Stimulated activated CD4-positive, alpha-beta T cell treated with anti-CD3 and anti-CD28 coated beads, Interleukin-2, amount 100 ng/mL, for 4 hours (primary cell): ENCODE measurements around the gene BUD23.
"Not testable (repeated sequence)": the region's sequence is repeated elsewhere in the genome, so short reads cannot be mapped to it uniquely, and the experiment has no call there.

Experiments used
- DNase-seq: peaks from one replicate; pipeline ENCODE4 v3.0.0-alpha.2; 2020; ENCODE audit warnings: low read depth

BUD23 gene

GRCh38 chr7:73668103-73668885 lies 15.1 kb upstream of the BUD23 start:
- DNase-seq = no peak

- no peak for DNase-seq
Measured at GRCh38 chr7:73668886-73669230, 14.5 kb upstream of the BUD23 start.

GRCh38 chr7:73669288-73669701 lies 14.1 kb upstream of the BUD23 start:
- no peak for DNase-seq

GRCh38 chr7:73669858-73670385 lies 13.5 kb upstream of the BUD23 start:
- DNase-seq = no peak

- DNase-seq = no peak
Measured at GRCh38 chr7:73671322-73671661, 12.1 kb upstream of the BUD23 start.

GRCh38 chr7:73671857-73672445 lies 11.4 kb upstream of the BUD23 start:
- no peak for DNase-seq

- DNase-seq = no peak
Measured at GRCh38 chr7:73674468-73675124, 8.8 kb upstream of the BUD23 start.

GRCh38 chr7:73676062-73676461 lies 7.3 kb upstream of the BUD23 start:
- not testable (repeated sequence) for DNase-seq

- DNase-seq = no peak
Measured at GRCh38 chr7:73678862-73679261, 4.5 kb upstream of the BUD23 start.

- no peak for DNase-seq
Measured at GRCh38 chr7:73679709-73680108, 3.7 kb upstream of the BUD23 start.

GRCh38 chr7:73680501-73680900 lies 2.9 kb upstream of the BUD23 start:
- DNase-seq = no peak

- DNase-seq = no peak
Measured at GRCh38 chr7:73681031-73681430, 2.4 kb upstream of the BUD23 start.

GRCh38 chr7:73682745-73683055 lies 697 bp upstream of the BUD23 start:
- no peak for DNase-seq

GRCh38 chr7:73683788-73684693 lies 644 bp downstream of the BUD23 start:
- no peak for DNase-seq

- DNase-seq = no peak
Measured at GRCh38 chr7:73685311-73685710, 1.9 kb downstream of the BUD23 start.

GRCh38 chr7:73688288-73688687 lies 4.9 kb downstream of the BUD23 start:
- no peak for DNase-seq

- no peak for DNase-seq
Measured at GRCh38 chr7:73690646-73691045, 7.2 kb downstream of the BUD23 start.

- DNase-seq = no peak
Measured at GRCh38 chr7:73696372-73696771, 13.0 kb downstream of the BUD23 start.

- DNase-seq = no peak
Measured at GRCh38 chr7:73698410-73698809, 15.0 kb downstream of the BUD23 start.

GRCh38 chr7:73699370-73700068 lies 16.1 kb downstream of the BUD23 start:
- DNase-seq = no peak

GRCh38 chr7:73700069-73700423 lies 16.6 kb downstream of the BUD23 start:
- DNase-seq = no peak

- DNase-seq = no peak
Measured at GRCh38 chr7:73700581-73701134, 17.3 kb downstream of the BUD23 start.
